Progenitor cell of endocrine pancreas (in vitro differentiated cells): Measurements from ENCODE around the gene PPARG. TPM values are rescaled to one million over a fixed set of nuclear protein-coding genes. Genes with fewer than 3 reads are reported as not detected.
"Not testable (repeated sequence)": the region's sequence is repeated elsewhere in the genome, so short reads cannot be mapped to it uniquely, and the experiment has no call there.

Experiments used
- DNase-seq: peaks from one replicate; pipeline ENCODE4 v3.0.0; 2021; ENCODE audit warnings: low spot score; ENCODE audit not compliant: unreplicated experiment
- H3K27ac Mint-ChIP-seq: 2 replicates; pipeline ENCODE4 v1.8.0; 2021; ENCODE audit warnings: mild to moderate bottlenecking, moderate library complexity, mixed read lengths
- H3K27me3 Mint-ChIP-seq: 2 replicates; pipeline ENCODE4 v1.8.0; 2021; ENCODE audit warnings: mixed read lengths
- H3K36me3 Mint-ChIP-seq: 2 replicates; pipeline ENCODE4 v1.8.0; 2022; ENCODE audit warnings: mixed read lengths; ENCODE audit not compliant: insufficient read depth
- H3K4me1 Mint-ChIP-seq: 2 replicates; pipeline ENCODE4 v1.8.0; 2021; ENCODE audit warnings: low read depth, mixed read lengths
- H3K4me3 Mint-ChIP-seq: 2 replicates; pipeline ENCODE4 v1.8.0; 2021; ENCODE audit warnings: low read depth, mild to moderate bottlenecking, moderate library complexity, mixed read lengths
- H3K9me3 Mint-ChIP-seq: 2 replicates; pipeline ENCODE4 v1.8.0; 2021; ENCODE audit warnings: low read depth, mixed read lengths
- CTCF ChIP-seq: fragments of 200-600 bp; sonication (generic); IDR thresholded peaks from one replicate; pipeline ENCODE4 v1.5.0; 2021; ENCODE audit warnings: antibody characterized with exemption, mild to moderate bottlenecking; ENCODE audit not compliant: unreplicated experiment
- total RNA-seq: library from RNA; stranded (reverse); gene quantifications from 2 replicates; pipeline ENCODE4 v1.2.1, GENCODE V29; 2021

The PPARG gene
- total RNA-seq, 1 donor from 2014 or later, result 17.1 TPM

- TF ChIP-seq CTCF, result no peak
- DNase-seq, result no peak
- Mint-ChIP-seq H3K27ac (no peak overlapping the region), H3K36me3 (no peaks in the 10 kb centered on the region), H3K9me3 (no peaks in the 10 kb centered on the region), H3K4me1 (peaks cover 22% of the 10 kb centered on the region), H3K4me3 (no peak overlapping the region), H3K27me3 (peaks cover 4% of the 10 kb centered on the region)
Observed at GRCh38 chr3:12476238-12476897, 187.5 kb downstream of the PPARG start.

GRCh38 chr3:12477256-12477655, 188.4 kb downstream of the PPARG start:
- H3K27me3 Mint-ChIP-seq, result peaks cover 4% of the 10 kb centered on the region
- peaks cover 22% of the 10 kb centered on the region for H3K4me1 Mint-ChIP-seq
- H3K36me3 Mint-ChIP-seq, result no peaks in the 10 kb centered on the region
- no peak overlapping the region for H3K27ac Mint-ChIP-seq
- no peak for DNase-seq
- H3K9me3 Mint-ChIP-seq, result no peaks in the 10 kb centered on the region
- no peak for TF ChIP-seq CTCF
- H3K4me3 Mint-ChIP-seq, result no peak overlapping the region

GRCh38 chr3:12478326-12478725, 189.5 kb downstream of the PPARG start:
- Mint-ChIP-seq H3K27me3 (no peaks in the 10 kb centered on the region), H3K36me3 (no peaks in the 10 kb centered on the region), H3K4me1 (peaks cover 21% of the 10 kb centered on the region), H3K4me3 (no peak overlapping the region), H3K9me3 (no peaks in the 10 kb centered on the region), H3K27ac (no peak overlapping the region)
- no peak for TF ChIP-seq CTCF
- no peak for DNase-seq

GRCh38 chr3:12479198-12479597, 190.3 kb downstream of the PPARG start:
- DNase-seq, H3K27ac Mint-ChIP-seq, H3K4me3 Mint-ChIP-seq, H3K9me3 Mint-ChIP-seq, H3K27me3 Mint-ChIP-seq, H3K36me3 Mint-ChIP-seq: not testable (repeated sequence)
- peaks cover 29% of the 10 kb centered on the region for H3K4me1 Mint-ChIP-seq

DNA sequence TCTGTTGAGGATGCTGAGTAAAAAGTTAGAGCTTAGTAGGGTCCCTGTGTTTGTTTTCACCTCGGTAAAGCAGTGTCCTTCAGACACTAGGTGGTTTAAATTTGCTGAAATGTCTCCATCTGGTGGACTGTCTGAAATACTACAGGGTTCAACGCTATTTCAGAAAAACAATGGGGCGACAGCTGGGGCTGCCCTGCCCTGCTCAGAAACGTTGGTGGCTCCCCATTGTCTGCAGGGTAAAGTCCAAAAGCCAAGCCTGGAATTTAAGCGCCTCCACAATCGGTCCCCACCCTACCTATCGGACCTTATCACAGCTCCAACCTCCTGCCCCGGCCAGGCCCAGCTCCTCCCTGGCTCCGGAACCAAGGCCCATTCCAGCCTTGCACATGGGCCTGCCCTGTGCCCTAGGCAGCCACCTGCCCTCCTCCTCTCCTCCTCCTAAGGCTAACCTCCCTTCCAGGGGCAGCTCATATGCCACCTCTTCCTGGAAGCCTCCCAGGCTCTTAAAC, 191.1 kb downstream of the PPARG start:
- H3K27ac Mint-ChIP-seq, result peak overlapping the region; percentile 88

More for the DNA sequence above, 191.1 kb downstream of the PPARG start:
- Mint-ChIP-seq H3K9me3 (no peaks in the 10 kb centered on the region), H3K36me3 (no peaks in the 10 kb centered on the region), H3K27me3 (no peaks in the 10 kb centered on the region), H3K4me3 (no peak overlapping the region), H3K4me1 (peaks cover 32% of the 10 kb centered on the region)
- peak; percentile 17 for DNase-seq
- peak; percentile 78 for TF ChIP-seq CTCF
